Measurements from ENCODE around the gene ELFN2.
"Not testable (repeated sequence)": the region's sequence is repeated elsewhere in the genome, so short reads cannot be mapped to it uniquely, and the experiment has no call there.

The ELFN2 gene

GRCh38 chr22:37427135-37427710 is at the start of gene ELFN2:
ELFN2 (minus strand) TSS chr22:37427479; CDS start chr22:37375534, 51,945 bp downstream.
- no peak for DNase-seq (ENCODE audit: low read depth in 2 of 2)

- DNase-seq (ENCODE audit: low read depth in 2 of 2) = no peak
Measured at GRCh38 chr22:37476389-37477329, 49.4 kb upstream of the ELFN2 start.

GRCh38 chr22:37474447-37475090 is 47.3 kb upstream of the ELFN2 start:
- DNase-seq (ENCODE audit: low read depth in 2 of 2) = no peak

- DNase-seq (ENCODE audit: low read depth in 2 of 2) = no peak
Measured at GRCh38 chr22:37473437-37473946, 46.2 kb upstream of the ELFN2 start.

- peak in 1 of 2 donors; percentile 17 for DNase-seq (ENCODE audit: low read depth in 2 of 2)
Measured at GRCh38 chr22:37472418-37473006, 45.2 kb upstream of the ELFN2 start.

GRCh38 chr22:37471727-37472417 is 44.6 kb upstream of the ELFN2 start:
- DNase-seq (ENCODE audit: low read depth in 2 of 2) = no peak

GRCh38 chr22:37470087-37470445 is 42.8 kb upstream of the ELFN2 start:
- no peak for DNase-seq (ENCODE audit: low read depth in 2 of 2)

GRCh38 chr22:37469416-37470086 is 42.3 kb upstream of the ELFN2 start:
- DNase-seq (ENCODE audit: low read depth in 2 of 2) = no peak

GRCh38 chr22:37468201-37468695 is 41.0 kb upstream of the ELFN2 start:
- not testable (repeated sequence) for DNase-seq (ENCODE audit: low read depth in 2 of 2)

GRCh38 chr22:37467391-37467955 is 40.2 kb upstream of the ELFN2 start:
- DNase-seq (ENCODE audit: low read depth in 2 of 2) = no peak

- no peak for DNase-seq (ENCODE audit: low read depth in 2 of 2)
Measured at GRCh38 chr22:37464181-37464580, 36.9 kb upstream of the ELFN2 start.

GRCh38 chr22:37462983-37463382 is 35.7 kb upstream of the ELFN2 start:
- no peak for DNase-seq (ENCODE audit: low read depth in 2 of 2)

- no peak for DNase-seq (ENCODE audit: low read depth in 2 of 2)
Measured at GRCh38 chr22:37462436-37462835, 35.2 kb upstream of the ELFN2 start.

GRCh38 chr22:37461961-37462360 is 34.7 kb upstream of the ELFN2 start:
- DNase-seq (ENCODE audit: low read depth in 2 of 2) = no peak

- DNase-seq (ENCODE audit: low read depth in 2 of 2) = no peak
Measured at GRCh38 chr22:37460684-37461083, 33.4 kb upstream of the ELFN2 start.

- DNase-seq (ENCODE audit: low read depth in 2 of 2) = no peak
Measured at GRCh38 chr22:37459206-37459605, 31.9 kb upstream of the ELFN2 start.

- peak; percentile 58 to 65 for DNase-seq (ENCODE audit: low read depth in 2 of 2)
Measured at GRCh38 chr22:37457093-37457893, 30.0 kb upstream of the ELFN2 start.

- no peak for DNase-seq (ENCODE audit: low read depth in 2 of 2)
Measured at GRCh38 chr22:37456346-37456745, 29.1 kb upstream of the ELFN2 start.

GRCh38 chr22:37455896-37456295 is 28.6 kb upstream of the ELFN2 start:
- no peak for DNase-seq (ENCODE audit: low read depth in 2 of 2)
